Retina (tissue), 1 donor: ENCODE measurements around the gene MSLN.

ENCODE experiments used
- DNase-seq: peaks from one replicate; pipeline ENCODE4 v3.0.0-alpha.2; 2016

MSLN gene

GRCh38 chr16:723695-724094 is 36.8 kb upstream of the MSLN start:
- DNase-seq: no peak

- DNase-seq: no peak
These were observed 36.1 kb upstream of the MSLN start for GRCh38 chr16:724188-725040.

DNA sequence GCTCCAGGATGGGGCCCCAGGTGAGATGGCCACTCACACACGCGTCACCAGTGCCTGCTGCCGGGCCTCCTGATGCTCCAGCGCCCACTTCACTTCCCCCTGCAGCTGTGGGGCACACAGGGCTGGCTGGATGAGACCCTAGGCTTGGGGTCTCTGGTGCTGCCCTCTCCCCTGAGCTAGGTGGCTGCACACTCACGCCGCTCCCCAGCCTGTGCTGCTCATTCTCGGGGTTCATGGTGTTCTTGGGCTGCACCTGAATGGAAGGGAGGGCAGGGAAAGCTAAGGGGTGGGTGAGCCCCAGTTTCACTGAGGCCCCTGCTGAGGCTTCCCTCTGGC is 35.5 kb upstream of the MSLN start:
- no peak for DNase-seq

GRCh38 chr16:725463-726187 is 34.9 kb upstream of the MSLN start:
- peak; percentile 16 for DNase-seq

DNA sequence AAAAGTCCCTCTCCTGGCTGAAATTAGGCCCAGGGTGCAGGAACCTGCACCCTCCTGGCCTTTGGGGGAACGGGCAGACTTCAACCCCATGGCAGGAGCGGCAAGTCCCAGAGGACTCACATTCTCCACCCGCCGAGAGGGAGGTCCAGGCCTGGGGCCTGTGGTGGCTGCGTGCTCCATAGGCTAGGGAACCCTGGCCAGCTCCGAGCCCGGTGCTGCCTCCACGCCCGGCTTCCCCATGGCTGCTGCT is 34.4 kb upstream of the MSLN start:
- no peak for DNase-seq

- peak; percentile 47 for DNase-seq
These were observed 33.9 kb upstream of the MSLN start, which contains the start of the genes CCDC78 and HAGHL for GRCh38 chr16:726438-727290. Gene CCDC78 (minus strand): TSS chr16:726443. CDS start chr16:726367, 76 bp downstream. Gene HAGHL (plus strand): TSS chr16:727106. CDS start chr16:727510, 404 bp downstream.

DNA sequence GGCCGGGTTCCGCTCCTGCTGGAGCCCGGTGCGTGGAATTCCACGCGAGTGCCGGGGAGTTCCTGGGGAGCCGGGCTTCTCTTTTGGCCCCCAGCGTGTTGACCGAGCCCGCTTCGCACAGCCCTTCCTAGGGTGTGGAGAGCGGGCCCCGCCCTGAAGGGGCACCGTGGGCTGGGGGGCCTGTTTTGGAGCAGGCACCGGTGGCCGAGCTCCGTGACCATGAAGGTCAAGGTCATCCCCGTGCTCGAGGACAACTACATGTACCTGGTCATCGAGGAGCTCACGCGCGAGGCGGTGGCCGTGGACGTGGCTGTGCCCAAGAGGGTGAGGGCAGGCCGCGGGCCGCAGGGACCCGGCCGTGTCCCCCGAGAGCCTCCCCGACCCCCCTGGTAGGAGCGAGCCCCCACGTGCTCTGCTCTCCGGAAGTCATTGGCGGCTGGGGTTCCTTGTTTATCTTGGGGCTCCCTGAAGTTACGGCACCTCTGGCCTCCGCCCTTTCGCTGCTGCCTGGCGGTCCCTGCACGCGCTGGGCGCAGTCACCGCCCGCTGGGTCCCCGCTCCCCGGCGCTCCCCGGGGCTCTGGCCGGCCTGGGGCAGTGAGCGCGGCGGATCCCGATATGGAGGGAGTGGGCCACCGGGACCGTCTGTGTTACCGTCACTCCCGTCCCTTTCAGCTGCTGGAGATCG is 33.1 kb upstream of the MSLN start:
- peak; percentile 63 for DNase-seq

DNA sequence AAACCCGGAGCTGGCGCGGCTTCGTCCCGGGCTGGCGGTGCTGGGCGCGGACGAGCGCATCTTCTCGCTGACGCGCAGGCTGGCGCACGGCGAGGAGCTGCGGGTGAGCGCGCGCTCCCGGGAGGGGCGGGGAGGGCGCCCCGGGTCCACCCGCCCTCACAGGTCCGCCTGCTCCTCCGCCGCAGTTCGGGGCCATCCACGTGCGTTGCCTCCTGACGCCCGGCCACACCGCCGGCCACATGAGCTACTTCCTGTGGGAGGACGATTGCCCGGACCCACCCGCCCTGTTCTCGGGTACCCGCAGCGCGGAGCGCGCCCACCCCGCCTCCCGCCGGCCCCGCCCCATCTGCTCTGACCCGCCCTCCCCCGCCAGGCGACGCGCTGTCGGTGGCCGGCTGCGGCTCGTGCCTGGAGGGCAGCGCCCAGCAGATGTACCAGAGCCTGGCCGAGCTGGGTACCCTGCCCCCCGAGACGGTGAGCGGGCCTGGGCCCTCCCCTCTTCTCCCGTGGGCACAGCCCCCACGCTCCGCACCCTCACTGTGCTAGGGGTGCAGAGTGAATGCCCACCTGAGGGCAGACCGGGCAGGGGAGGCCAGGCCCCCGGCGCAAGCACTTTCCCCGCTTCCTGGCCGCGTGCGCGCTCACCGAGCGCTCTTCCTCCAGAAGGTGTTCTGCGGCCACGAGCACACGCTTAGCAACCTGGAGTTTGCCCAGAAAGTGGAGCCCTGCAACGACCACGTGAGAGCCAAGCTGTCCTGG is 32.2 kb upstream of the MSLN start:
- peak; percentile 64 for DNase-seq

- peak; percentile 12 for DNase-seq
These were observed 31.4 kb upstream of the MSLN start for GRCh38 chr16:728890-729744.

GRCh38 chr16:729768-730665 is 30.5 kb upstream of the MSLN start:
- no peak for DNase-seq

DNA sequence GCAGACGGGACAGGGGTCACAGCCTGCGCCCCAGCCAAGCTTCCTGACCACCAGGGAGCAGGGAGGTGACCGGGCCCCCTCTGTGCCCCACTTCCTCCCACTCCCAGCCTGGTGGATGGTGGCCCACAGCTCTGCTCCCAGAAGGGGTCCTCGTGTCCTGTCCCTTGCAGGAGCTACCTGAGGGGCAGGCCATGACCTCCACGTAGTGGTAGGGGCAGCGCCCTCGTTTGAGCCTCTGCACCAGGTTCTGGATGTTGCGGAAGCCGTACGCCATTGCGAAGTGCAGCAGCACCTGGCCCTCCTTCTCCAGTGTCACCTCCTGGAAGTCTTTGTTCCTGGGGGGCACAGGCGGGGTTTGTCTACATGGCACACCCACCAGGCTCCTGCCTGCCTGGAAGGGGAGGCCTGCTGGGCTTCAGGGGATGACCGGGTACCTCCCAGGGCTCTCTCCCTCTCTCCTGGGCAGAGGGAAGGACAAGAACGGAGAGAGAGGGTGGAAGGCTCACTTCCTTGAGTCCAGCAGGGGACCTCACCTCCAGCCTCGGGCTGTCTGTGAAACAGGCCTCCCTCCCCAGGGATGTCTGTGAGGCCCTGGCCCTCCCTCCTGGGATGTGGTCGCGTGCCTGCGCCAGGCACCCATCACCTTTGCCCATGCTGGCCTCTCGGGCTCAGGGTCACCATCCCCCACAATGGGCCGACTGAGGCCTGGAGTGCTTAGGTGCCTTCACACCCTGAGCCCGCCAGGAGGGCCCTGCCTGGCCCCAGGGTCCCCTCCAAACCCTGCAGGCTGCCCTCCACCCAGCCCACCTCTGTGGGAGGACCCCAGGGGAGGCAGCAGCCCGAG is 29.6 kb upstream of the MSLN start:
- DNase-seq: no peak

DNA sequence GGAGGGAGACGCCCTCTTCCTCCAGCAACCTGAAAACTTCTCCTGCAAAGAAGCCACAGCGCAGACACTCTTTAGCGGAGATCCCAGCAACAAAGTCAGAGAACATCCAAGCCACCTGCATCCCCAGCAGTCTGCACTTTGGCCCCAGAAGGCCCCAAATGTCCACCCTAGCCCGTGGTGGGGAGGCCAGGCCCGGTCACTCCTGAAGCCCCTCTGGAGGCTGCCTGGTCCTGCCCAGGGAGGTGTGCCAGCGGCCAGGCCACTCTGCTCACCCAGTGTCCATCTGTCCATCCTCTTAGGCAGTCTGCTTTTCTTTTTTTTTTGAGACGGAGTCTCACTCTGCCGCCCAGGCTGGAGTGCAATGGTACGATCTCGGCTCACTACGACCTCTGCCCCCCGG is 28.2 kb upstream of the MSLN start:
- no peak for DNase-seq

DNA sequence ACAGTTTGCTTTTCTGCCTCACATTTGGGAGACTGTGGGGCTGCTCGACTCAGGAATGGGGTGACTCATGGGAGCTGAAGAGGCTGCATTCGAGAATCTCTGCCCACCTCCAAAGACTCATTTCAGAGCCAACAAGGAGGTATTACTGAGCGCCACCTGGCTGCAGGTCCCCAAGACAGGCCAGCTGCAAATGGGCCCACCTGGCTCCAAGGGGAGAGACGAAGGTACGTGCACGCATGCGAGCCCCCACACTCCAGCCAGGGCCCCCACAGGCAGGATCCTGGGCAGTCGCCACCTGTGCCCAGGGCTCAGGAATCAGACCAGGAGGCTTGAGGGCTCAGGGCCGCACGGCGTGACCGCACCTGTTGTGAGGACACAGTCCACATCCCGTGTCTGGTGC is 27.6 kb upstream of the MSLN start:
- no peak for DNase-seq

GRCh38 chr16:733382-734207 is 26.9 kb upstream of the MSLN start:
- peak; percentile 9 for DNase-seq

DNA sequence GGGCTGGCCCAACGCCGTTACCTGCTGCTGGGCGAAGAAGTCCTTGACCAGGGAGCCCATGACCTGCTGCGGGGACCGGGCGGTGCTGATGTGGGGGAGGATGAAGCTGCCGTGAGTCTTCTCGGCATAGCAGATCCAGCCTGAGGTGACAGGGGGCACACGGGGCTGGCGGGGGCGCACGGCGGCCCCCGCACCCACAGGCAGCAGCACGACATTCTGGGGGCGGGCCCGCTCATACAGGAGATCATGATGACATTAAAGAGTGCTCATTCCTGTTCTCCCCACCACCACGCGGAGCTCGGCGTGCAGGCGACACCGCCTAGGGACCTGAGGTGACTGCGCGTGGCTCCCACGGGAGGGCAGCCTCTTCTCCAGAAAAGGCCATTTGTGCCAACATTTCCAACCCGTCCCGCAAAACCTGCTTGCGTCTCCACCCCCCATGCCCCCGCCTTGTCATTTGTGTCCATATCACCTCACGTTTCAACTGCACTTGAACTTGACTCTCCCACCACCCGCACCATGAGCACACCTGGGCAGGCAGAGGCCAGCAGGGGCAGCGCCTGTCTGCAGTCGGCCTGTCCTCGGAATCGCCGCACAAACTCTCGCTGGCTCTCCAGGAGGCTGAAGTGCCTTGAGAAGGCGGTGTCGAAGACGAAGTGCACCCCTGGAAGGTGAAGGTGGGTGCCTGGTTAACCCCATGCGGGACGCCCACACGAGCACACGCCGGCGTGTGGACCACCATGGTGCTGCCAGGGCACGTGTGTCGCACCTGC is 26.1 kb upstream of the MSLN start:
- no peak for DNase-seq

GRCh38 chr16:734981-735881 is 25.3 kb upstream of the MSLN start:
- no peak for DNase-seq
